Mucosa of stomach (tissue), 1 donor: Measurements from ENCODE around the gene CST1.
"Not testable (repeated sequence)": the region's sequence is repeated elsewhere in the genome, so short reads cannot be mapped to it uniquely, and the experiment has no call there.

Source experiments
- H3K27me3 ChIP-seq: one replicate; pipeline ENCODE4 v1.7.0; 2013; ENCODE audit warnings: mild to moderate bottlenecking, low read length; ENCODE audit not compliant: control insufficient read depth, insufficient read depth
- H3K36me3 ChIP-seq: one replicate; pipeline ENCODE4 v1.7.0; 2013; ENCODE audit warnings: low read length; ENCODE audit not compliant: control insufficient read depth, insufficient read depth
- H3K4me1 ChIP-seq: one replicate; pipeline ENCODE4 v1.7.0; 2013; ENCODE audit warnings: mild to moderate bottlenecking, low read length; ENCODE audit not compliant: control insufficient read depth, insufficient read depth
- H3K4me3 ChIP-seq: one replicate; pipeline ENCODE4 v1.7.0; 2013; ENCODE audit warnings: low read length
- H3K9ac ChIP-seq: one replicate; pipeline ENCODE4 v1.7.0; 2013; ENCODE audit warnings: mild to moderate bottlenecking, low read length, moderate library complexity
- H3K9me3 ChIP-seq: one replicate; pipeline ENCODE4 v1.7.0; 2013; ENCODE audit warnings: mild to moderate bottlenecking, low read length, moderate library complexity; ENCODE audit not compliant: control insufficient read depth
- donor health status: Pancreatic carcinoma.

CST1 gene

DNA sequence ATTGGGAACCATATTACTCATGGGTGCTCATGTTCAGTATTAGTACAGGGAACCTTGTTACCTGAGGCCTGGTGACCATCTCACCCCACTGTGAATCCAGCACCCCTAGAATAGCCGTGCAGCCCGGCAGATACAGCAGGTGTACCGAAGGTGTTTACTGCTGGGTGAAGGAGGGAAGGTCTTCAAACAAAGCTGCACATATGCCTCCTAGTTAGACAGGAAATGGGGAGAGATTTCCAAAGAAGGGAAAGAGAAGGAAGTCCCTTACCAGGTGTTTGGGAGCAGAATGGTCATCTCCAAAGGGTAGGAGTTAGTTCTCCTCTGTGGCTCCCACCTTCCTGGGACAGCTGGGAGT is 2.4 kb upstream of the CST1 start:
- H3K4me3 ChIP-seq = no peak overlapping the region
- no peaks in the 10 kb centered on the region for H3K4me1 ChIP-seq
- H3K9ac ChIP-seq = no peak overlapping the region
- no peaks in the 10 kb centered on the region for H3K36me3 ChIP-seq
- H3K27me3 ChIP-seq = no peaks in the 10 kb centered on the region
- no peaks in the 10 kb centered on the region for H3K9me3 ChIP-seq

DNA sequence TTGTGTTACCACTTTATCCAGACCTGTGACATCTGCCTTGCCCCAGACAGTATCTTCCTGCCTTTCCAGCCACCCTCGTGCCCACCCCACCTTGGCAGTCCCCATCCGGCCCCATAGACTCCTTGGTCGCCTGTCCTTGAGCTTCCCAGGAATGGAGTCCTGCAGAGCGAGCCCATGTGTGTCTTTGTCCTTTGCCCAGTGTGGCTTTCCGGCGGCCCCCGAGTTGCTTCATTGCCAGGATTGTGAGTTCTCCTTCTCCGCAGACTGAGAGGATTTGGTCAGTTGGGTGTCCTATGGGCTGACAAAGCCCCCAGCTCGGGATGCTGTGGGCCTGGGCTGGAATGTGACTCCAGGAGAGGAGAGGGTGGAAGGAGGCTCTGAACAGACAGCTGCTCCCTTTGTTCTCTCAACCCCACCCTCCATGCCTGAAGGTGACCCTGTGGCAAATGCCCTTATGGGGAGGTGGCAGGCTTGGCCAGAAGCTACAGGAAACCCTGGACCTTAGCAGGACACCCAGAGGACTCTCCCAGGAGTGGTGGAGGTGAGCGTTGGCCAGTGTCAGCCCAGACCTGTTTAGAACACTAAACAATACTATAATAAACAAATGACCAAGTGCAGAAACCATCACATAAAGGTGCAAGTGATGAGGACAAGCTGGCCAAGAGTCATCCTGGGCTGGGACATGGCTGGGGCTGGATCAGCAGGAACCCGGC is 1.9 kb upstream of the CST1 start:
- Histone ChIP-seq H3K9me3 (no peaks in the 10 kb centered on the region), H3K4me3 (no peak overlapping the region), H3K4me1 (no peaks in the 10 kb centered on the region), H3K27me3 (no peaks in the 10 kb centered on the region), H3K36me3 (no peaks in the 10 kb centered on the region), H3K9ac (no peak overlapping the region)

DNA sequence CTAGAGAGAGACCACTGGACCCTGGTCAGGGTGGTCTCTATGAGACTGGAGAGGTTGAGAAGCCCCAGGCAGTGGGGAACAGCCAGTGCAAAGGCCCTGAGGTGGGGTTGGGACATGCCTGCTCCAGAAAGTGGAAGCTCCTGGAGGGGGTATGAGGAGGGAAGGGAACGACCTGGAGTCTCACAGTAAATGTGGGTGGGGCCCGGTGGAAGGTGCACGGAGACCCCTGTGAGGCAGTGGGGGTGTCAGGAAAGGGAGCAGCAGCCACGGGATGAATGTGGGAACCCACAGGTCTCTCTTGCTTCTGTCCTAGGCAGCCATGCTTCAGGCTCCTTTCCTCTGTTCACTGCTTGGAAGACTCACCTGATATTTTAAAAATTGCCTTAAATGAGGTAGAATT is 1.3 kb upstream of the CST1 start:
- H3K9ac ChIP-seq = no peak overlapping the region
- no peaks in the 10 kb centered on the region for H3K27me3 ChIP-seq

DNA sequence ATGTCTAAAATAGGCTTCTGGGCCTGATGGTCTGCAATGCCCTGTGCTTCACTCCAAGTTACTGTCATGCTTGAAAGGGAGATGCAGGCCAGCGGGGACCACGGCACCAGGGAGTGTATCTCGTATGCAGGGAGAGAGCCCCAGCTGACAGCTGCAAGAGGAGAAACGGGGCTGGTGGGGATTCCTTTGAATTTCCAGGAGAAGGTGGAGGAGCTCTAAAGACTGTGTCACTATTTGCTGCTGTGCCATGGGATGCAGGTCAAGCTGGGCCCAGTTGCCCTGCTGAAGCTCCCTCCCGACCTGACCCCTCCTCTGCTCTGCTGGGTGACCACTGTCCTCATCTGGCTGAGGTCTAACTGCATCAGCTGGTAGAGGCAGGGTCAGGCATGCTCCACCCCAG is 989 bp downstream of the CST1 start:
- no peaks in the 10 kb centered on the region for H3K27me3 ChIP-seq
- H3K36me3 ChIP-seq = no peaks in the 10 kb centered on the region
- H3K4me3 ChIP-seq = no peak overlapping the region
- no peaks in the 10 kb centered on the region for H3K4me1 ChIP-seq
- no peak overlapping the region for H3K9ac ChIP-seq
- H3K9me3 ChIP-seq = no peaks in the 10 kb centered on the region

More for the DNA sequence above, 1.3 kb upstream of the CST1 start:
- Histone ChIP-seq H3K4me3 (no peak overlapping the region), H3K36me3 (no peaks in the 10 kb centered on the region), H3K4me1 (no peaks in the 10 kb centered on the region), H3K9me3 (no peaks in the 10 kb centered on the region)

DNA sequence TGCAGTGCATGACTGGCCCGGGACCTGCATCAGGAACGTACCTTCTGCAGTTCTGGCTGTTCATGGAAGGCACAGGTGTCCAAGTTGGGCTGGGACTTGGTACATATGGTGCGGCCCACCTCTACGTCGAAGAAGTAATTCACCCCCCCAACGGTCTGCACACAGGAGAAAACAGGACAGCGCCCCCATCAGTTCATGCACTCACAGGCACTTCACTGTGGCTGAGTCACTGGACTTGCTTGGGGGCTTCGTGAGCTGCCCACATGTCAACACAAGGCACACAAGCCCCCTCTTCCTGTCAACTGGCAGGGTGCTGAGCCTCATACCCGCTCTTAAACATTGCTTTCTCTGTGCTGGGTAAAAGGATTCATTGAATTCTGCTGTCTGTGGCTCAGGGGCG is 1.8 kb downstream of the CST1 start:
- not testable (repeated sequence) for H3K27me3 ChIP-seq, H3K4me1 ChIP-seq, H3K36me3 ChIP-seq, H3K9ac ChIP-seq, H3K4me3 ChIP-seq, H3K9me3 ChIP-seq

DNA sequence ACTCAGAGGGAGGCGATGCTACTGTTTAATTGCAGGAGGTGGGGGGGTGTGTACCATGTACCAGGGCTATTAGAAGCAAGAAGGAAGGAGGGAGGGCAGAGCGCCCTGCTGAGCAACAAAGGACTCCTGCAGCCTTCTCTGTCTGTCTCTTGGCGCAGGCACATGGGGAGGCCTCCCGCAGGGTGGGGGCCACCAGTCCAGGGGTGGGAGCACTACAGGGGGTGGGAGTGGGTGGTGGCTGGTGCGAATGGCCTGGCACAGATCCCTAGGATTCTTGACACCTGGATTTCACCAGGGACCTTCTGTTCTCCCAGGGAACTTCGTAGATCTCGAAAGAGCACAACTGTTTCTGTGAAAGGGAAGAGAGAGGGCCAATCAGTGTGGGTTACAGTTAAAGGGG is 3.2 kb downstream of the CST1 start:
- H3K9ac ChIP-seq, H3K4me3 ChIP-seq, H3K27me3 ChIP-seq, H3K4me1 ChIP-seq, H3K9me3 ChIP-seq, H3K36me3 ChIP-seq: not testable (repeated sequence)

DNA sequence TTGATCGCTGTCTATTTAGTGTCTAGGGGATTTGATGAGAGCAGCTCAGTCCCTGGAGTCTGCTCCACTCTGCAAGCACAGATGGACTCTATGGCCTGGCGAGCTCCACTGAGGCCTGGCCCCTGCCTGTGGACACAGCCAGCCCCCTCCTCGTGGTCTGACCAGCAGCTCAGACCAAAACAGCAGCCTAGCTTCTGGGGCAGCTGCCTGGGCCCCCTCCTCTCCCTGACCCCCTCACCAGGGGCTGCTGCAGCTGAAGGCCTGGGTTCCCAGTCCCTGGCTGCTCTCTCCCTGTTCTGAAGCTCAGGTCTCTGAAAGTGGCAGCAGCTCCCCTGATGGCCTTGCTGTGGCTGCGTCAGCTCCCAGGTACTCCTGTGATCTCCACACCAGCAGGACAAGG is 3.6 kb downstream of the CST1 start:
- not testable (repeated sequence) for H3K9ac ChIP-seq, H3K36me3 ChIP-seq, H3K27me3 ChIP-seq, H3K9me3 ChIP-seq, H3K4me3 ChIP-seq, H3K4me1 ChIP-seq

DNA sequence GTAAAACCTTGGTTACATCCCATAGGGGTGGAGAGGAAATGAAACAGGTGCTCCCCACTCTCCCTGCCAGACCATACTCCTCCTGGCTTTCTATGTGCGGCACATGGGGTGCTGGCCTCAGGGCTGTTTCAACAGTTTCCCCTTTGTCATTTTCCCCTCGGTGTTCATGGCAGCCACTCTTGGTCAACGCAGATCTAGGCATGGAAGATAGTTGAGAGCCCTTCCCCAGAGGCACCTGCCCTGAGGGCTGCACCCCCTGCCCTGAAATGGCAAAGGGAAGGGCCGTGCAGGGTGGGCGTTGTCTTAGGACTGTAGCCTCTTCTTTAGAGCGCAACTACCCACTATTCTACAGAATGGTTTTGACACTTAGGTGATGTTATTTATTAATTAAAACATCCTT is 4.4 kb downstream of the CST1 start:
- no peak overlapping the region for H3K4me3 ChIP-seq
- no peaks in the 10 kb centered on the region for H3K36me3 ChIP-seq
- H3K9ac ChIP-seq = no peak overlapping the region
- no peaks in the 10 kb centered on the region for H3K4me1 ChIP-seq
- H3K27me3 ChIP-seq = no peaks in the 10 kb centered on the region
- H3K9me3 ChIP-seq = no peaks in the 10 kb centered on the region

DNA sequence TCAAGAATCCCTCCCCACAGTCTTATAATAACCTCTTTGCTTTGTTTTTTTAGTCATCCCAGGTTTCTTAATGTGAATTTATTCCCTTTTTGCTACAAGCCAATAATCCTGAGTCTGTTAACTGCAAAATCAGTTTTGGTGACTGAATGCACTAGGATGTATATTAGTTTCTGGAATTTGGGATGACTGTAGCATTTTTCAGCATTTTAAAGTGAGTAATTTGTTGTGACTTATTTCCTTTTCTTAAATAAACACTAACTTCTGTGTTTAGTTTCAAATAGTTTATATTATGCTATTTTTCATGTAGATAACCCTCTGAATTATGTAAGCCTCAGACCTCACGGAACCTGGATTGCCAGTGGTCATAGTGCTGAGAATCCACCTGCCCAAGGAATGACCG is 5.5 kb downstream of the CST1 start:
- Histone ChIP-seq H3K27me3 (no peaks in the 10 kb centered on the region), H3K4me3 (no peak overlapping the region), H3K36me3 (no peaks in the 10 kb centered on the region), H3K9me3 (no peaks in the 10 kb centered on the region), H3K9ac (no peak overlapping the region), H3K4me1 (no peaks in the 10 kb centered on the region)

DNA sequence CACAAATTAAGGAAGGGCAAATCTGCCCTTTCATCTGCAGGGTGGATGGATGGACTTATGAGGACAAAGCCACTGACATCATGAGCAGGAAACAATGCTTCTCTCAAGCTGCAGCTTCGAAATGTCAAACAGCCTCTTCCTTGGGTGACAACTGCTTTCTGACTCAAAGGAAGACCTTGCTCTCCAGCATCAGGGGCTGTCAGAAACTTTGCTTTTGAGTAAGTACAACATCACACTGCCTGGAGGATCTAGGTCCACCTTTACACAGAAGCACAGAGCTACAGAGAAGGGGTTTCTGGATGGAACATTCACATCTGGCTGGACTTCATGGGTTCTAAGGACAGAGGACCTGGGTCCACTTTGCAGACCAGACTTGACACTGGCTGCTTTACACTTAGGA is 5.9 kb downstream of the CST1 start:
- no peaks in the 10 kb centered on the region for H3K27me3 ChIP-seq
- H3K9ac ChIP-seq = no peak overlapping the region
- no peaks in the 10 kb centered on the region for H3K36me3 ChIP-seq
- H3K4me1 ChIP-seq = no peaks in the 10 kb centered on the region
- H3K4me3 ChIP-seq = no peak overlapping the region
- H3K9me3 ChIP-seq = no peaks in the 10 kb centered on the region

DNA sequence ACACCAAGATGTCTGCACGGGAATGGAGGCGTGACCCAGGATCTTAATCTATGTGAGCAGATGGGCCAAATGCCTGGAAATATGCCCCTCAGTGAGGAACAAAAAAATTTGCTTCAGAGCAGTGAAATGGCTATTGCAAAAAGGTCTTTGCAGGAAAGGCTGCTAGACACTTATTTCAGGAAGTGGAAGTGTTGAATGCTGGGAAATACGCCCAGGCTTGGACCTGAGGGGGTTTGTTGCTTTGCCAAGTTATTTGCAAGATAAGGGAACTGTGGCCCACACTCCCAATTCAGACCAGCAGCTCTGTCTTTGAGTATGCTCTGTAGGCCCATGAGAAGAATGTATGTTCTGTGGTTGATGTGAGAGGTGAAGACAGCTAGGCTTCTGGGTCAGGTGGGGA is 15.3 kb downstream of the CST1 start:
- not testable (repeated sequence) for H3K4me3 ChIP-seq, H3K27me3 ChIP-seq, H3K4me1 ChIP-seq, H3K36me3 ChIP-seq, H3K9me3 ChIP-seq, H3K9ac ChIP-seq

DNA sequence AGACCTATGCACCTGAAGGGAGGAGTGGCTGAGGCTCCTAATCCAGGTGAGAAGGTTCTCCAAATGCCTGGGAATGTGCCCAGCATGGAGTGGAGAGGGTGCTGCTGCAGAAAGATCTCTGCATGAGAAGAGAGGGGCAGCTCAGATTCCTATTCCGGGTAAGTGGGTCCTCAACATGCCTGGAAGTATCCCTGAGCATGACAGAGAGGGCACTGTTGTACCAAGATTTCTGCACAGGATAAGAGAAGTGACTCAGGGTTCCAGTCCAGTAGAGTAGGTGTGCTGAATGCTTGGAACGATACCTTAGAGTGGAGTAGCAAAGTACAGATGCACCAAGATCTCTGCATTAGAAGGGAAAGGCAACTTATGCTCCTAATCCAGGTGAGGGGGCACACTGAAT is 15.8 kb downstream of the CST1 start:
- H3K4me3 ChIP-seq = not testable (repeated sequence)

DNA sequence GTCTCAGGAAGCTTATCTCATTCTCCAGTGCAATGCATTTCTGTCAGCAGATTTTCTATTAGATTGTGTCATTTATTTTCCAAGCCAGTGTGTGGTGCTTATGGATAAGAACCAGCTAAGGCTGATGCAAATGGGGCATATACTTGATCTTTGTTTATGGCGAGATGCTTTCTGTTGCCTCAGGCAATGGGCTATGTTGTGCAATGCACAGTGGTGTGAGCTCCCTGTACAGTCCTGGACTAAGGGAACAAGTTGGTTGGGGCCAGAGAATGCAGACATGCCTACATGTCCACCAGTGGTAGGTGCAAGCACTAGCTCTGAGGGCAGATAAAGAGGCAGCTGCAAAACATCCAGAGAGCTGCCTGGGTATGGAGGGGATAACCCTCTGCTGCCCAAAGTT is 16.3 kb downstream of the CST1 start:
- H3K36me3 ChIP-seq = not testable (repeated sequence)

More for the DNA sequence above, 15.8 kb downstream of the CST1 start:
- not testable (repeated sequence) for H3K27me3 ChIP-seq, H3K9ac ChIP-seq, H3K36me3 ChIP-seq, H3K9me3 ChIP-seq, H3K4me1 ChIP-seq

More for the DNA sequence above, 16.3 kb downstream of the CST1 start:
- H3K27me3 ChIP-seq, H3K4me3 ChIP-seq, H3K9ac ChIP-seq, H3K9me3 ChIP-seq, H3K4me1 ChIP-seq: not testable (repeated sequence)
